Neural progenitor cell (in vitro differentiated cells): ENCODE measurements around the gene RPP25.

Source experiments
- EZH2 ChIP-seq: fragments of 200-600 bp; sonication (generic); IDR thresholded peaks from 2 replicates; pipeline ENCODE4 v1.6.1; 2017; ENCODE audit warnings: antibody characterized with exemption, mild to moderate bottlenecking, moderate library complexity
- EZH2phosphoT487 ChIP-seq: fragments of 200-600 bp; sonication (generic); IDR thresholded peaks from 2 replicates; pipeline ENCODE4 v1.6.1; 2017; ENCODE audit warnings: antibody characterized with exemption
- TF ChIP-seq, protein P1 (sequence below): fragments of 200-600 bp; sonication (generic); IDR thresholded peaks from 2 replicates; pipeline ENCODE4 v1.5.1; 2017; ENCODE audit warnings: antibody characterized with exemption, mild to moderate bottlenecking

GRCh38 chr15:74913041-74913440 lies 43.5 kb downstream of the RPP25 start:
- TF ChIP-seq, protein P1, sequence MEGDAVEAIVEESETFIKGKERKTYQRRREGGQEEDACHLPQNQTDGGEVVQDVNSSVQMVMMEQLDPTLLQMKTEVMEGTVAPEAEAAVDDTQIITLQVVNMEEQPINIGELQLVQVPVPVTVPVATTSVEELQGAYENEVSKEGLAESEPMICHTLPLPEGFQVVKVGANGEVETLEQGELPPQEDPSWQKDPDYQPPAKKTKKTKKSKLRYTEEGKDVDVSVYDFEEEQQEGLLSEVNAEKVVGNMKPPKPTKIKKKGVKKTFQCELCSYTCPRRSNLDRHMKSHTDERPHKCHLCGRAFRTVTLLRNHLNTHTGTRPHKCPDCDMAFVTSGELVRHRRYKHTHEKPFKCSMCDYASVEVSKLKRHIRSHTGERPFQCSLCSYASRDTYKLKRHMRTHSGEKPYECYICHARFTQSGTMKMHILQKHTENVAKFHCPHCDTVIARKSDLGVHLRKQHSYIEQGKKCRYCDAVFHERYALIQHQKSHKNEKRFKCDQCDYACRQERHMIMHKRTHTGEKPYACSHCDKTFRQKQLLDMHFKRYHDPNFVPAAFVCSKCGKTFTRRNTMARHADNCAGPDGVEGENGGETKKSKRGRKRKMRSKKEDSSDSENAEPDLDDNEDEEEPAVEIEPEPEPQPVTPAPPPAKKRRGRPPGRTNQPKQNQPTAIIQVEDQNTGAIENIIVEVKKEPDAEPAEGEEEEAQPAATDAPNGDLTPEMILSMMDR = no peak
- no peak for TF ChIP-seq EZH2
- TF ChIP-seq EZH2phosphoT487 = no peak
